Gastroesophageal sphincter (tissue), 3 donors: Measurements from ENCODE around the gene ZNF219.

Experiments used
- EP300 ChIP-seq: sonication (generic); formaldehyde crosslinking; IDR thresholded peaks from one replicate; pipeline ENCODE4 v1.6.1; 2017; ENCODE audit warnings: antibody characterized with exemption, mild to moderate bottlenecking
- POLR2A ChIP-seq, 2 donors: fragments of 450-650 bp; IDR thresholded peaks; one replicate each; pipeline ENCODE4 v1.6.1; 2017; ENCODE audit warnings: antibody characterized with exemption in 2 of 2, mild to moderate bottlenecking in 2 of 2, moderate library complexity in 1 of 2
- POLR2AphosphoS5 ChIP-seq: sonication (generic); formaldehyde crosslinking; IDR thresholded peaks from one replicate; pipeline ENCODE4 v1.6.1; 2017; ENCODE audit warnings: antibody characterized with exemption
- TF ChIP-seq, protein P1 (sequence below), 4 experiments: fragments of 200-600 bp in 2 of 4; fragments of 450-650 bp in 2 of 4; sonication (generic) in 1 of 4; IDR thresholded peaks; one replicate each; pipeline ENCODE4 v1.5.1; 2017 to 2019; ENCODE audit warnings: antibody characterized with exemption in 4 of 4, mild to moderate bottlenecking in 2 of 4, moderate library complexity in 2 of 4

DNA sequence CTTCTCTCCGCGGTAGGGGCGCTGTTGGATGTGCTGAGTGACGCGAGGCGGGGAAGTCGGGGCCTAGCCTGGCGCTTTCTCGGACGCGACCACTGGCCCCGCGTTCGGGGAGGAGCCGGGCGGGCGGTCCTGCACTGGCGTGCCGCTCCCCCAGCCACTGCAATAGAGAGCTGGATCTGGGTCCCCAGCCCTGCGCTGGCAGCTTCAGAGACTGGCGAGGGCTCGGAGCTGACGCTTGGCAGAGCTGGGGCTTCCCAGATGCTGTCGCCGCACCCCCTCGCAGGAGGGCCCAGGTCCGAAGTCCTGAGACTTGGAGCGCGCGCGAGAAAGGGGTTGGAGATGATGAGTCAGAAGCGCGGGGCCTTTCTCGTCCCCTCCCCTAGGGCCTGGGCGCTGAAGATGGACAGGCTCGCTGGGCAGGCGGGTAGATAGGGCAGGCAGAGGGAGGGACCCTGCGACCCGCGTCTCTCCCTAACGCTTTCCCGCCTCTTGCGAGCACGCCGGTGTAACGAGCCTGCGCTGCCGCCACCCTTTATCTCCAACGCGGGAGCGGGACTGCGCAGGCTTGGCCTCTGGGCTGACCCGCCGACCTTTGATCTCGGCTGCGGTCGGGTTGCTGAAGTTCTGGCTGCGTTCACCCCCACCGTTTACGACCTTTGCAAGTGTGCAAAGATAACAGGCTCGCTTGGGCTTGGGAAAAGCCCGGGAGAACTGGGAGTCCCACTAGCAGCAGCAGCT lies 5.4 kb upstream of the ZNF219 start:
- no peak for TF ChIP-seq EP300
- TF ChIP-seq, protein P1, sequence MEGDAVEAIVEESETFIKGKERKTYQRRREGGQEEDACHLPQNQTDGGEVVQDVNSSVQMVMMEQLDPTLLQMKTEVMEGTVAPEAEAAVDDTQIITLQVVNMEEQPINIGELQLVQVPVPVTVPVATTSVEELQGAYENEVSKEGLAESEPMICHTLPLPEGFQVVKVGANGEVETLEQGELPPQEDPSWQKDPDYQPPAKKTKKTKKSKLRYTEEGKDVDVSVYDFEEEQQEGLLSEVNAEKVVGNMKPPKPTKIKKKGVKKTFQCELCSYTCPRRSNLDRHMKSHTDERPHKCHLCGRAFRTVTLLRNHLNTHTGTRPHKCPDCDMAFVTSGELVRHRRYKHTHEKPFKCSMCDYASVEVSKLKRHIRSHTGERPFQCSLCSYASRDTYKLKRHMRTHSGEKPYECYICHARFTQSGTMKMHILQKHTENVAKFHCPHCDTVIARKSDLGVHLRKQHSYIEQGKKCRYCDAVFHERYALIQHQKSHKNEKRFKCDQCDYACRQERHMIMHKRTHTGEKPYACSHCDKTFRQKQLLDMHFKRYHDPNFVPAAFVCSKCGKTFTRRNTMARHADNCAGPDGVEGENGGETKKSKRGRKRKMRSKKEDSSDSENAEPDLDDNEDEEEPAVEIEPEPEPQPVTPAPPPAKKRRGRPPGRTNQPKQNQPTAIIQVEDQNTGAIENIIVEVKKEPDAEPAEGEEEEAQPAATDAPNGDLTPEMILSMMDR (IDR thresholded peaks at IDR 0.05) = peak in 3 of 4 experiments; percentile 69 to 95 (median 89)
- TF ChIP-seq POLR2A (IDR thresholded peaks at IDR 0.05) = peak; percentile 69 to 72
- TF ChIP-seq POLR2AphosphoS5 = peak; percentile 73
